IPS DF 19.7 (cell line): Measurements from ENCODE around the gene CATSPER4.
A peak's percentile ranks its signal among the peaks of the same experiment; 100 is the strongest.

Source experiments
- DNase-seq: peaks from one replicate; pipeline ENCODE4 v3.0.0-alpha.2; 2013; ENCODE audit warnings: low read depth, low spot score

The CATSPER4 gene

GRCh38 chr1:26190373-26190987 lies at the start of gene CATSPER4:
Gene CATSPER4 (plus strand): TSS chr1:26190602. CDS start chr1:26190628, 26 bp downstream.
- DNase-seq, result peak; percentile 88

- no peak for DNase-seq
These were observed 48.2 kb upstream of the CATSPER4 start for GRCh38 chr1:26142159-26142558.

DNA sequence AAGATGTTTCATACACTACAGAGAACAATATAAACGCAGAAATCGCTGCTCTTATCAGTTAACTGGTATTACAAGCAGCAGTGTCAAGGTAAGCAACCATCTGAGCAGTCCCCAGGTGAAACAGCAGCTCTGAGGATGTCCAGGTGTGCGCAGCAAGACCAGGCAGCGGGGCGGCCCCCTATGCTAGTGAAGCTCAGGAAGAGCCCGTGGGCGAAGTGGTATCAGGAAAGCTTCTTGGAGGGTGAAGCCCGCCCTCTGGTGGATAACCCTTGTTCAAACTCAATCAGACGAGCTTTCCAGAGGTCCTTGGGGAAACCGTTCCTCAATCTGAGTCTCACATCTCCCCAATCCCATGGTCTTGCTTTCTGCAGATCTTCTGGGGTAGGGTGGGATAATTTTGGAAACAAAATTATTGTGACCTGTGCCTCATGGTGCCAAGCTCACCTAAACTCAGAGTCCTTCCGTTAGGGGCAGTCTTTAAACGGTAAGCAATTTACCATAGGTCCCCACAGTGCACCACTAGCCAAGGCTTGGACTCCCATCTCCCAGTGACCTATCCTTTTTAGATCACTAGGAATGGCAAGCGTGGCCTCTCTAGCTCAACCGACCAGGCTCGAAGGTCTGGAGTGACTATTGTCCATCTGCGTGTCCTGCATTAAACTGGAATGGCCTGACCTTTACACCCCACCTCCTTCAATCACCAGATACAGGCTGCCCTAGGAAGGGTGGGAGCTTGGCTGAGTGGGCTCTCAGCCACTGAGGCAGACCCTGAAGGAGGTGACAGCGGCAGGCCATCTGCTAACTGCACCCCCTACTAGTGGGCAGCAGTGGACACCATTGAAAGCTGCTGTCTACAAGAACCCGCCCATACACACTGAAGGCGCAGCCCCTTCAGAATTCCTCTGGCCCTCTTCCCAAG lies 45.1 kb upstream of the CATSPER4 start:
- no peak for DNase-seq

GRCh38 chr1:26145960-26146294 lies 44.5 kb upstream of the CATSPER4 start:
- no peak for DNase-seq

DNA sequence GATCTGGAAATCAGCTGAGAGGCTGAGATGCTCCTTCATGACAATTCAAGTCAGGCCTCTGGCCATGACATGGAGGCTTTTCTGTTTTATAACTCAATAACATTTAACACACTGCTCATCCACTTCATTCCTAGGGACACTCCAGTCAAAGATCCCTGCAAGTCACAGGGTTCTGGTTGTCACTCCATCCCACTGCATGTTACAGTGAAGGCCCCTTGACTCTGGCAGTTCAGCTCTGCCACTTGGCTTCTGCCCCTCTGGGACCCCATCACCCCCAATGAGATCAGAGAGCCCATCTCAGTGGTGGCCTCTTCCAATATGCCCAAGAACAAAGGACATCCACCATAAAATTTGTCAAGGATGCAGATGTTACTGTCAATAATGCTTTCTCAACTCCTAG lies 41.5 kb upstream of the CATSPER4 start:
- DNase-seq, result no peak

DNA sequence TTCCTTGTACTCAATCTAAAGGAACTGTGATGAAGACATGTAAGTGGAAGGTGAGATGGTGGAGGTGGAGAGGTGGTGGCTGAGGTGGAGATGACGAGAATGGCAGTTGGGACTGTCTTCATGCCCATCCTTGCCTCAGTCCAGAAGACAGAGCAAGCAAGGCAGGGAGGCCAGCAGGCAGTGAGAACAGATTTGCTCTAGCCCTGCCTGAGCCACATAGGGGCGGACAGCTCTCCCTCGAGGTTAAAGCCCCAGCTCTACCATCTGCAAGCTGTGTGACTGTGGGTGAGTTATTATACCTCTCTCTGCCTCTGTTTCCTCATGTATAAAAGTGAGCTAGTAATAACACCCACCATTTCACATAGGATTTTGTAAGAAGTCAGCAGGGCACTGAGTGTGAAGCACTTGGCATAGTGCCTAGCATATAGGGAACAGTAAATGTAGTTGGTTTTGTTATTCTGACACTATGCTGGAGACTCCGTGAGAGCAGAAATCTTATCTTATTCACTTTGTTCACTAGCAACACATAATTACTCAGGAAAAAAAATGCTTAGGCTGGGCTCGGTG lies 36.4 kb upstream of the CATSPER4 start:
- DNase-seq, result no peak

GRCh38 chr1:26154750-26155149 lies 35.7 kb upstream of the CATSPER4 start:
- no peak for DNase-seq

- DNase-seq, result no peak
These were observed 34.8 kb upstream of the CATSPER4 start for GRCh38 chr1:26155370-26156284.

- no peak for DNase-seq
These were observed 33.9 kb upstream of the CATSPER4 start for GRCh38 chr1:26156285-26157038.

DNA sequence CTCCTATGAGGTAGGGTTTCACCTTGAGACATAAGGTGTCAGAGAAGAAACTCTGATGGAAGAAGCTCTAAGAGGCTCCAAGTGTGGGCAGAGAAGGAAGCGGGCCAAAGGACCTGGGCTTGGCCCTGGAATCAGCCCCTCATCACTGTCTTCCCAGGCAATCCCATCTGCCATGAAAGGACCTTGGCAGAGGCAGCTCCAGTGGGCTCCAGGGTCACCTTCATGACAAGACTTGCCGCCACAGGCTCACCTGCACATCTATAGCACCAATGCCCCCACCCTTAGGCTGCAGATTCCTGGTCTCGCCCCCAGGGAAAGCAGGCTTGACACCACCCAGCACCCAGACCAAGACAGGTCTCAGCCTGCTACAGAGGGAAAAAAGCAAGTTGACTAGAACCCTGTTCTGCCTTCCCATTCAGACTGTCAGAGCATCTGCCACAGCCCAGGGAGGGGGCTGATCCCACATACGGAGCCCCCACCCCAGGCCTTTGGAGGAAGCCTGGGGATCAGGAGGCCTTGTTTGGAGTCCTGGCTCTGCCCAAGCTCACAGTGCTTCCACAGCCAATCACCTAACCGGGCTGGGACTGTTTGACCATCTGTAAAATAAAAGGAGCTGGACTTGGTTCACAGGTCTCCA lies 32.0 kb upstream of the CATSPER4 start:
- no peak for DNase-seq

- no peak for DNase-seq
These were observed 31.3 kb upstream of the CATSPER4 start, which contains the start of gene FAM110D for GRCh38 chr1:26158908-26159742. Gene FAM110D (plus strand): TSS chr1:26159079. CDS start chr1:26161292, 2,213 bp downstream.

DNA sequence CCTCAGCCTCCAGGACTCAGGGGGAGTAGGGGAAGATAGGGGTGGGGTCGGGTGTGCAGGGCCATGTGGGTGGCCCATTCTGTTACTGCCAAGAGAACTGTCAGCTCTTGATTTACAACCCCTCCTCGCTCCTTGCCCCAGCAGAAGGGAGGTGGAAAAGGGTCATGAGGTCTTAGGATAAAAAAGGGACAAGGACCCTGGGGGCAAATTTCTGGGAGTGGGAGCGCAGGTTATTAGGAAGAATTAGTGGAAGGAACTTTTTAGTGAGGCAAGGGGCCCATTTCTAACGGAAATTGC lies 30.7 kb upstream of the CATSPER4 start:
- DNase-seq, result no peak

GRCh38 chr1:26160527-26161414 lies 29.6 kb upstream of the CATSPER4 start:
- DNase-seq, result no peak

- no peak for DNase-seq
These were observed 28.8 kb upstream of the CATSPER4 start for GRCh38 chr1:26161415-26162219.

GRCh38 chr1:26162220-26162709 lies 28.1 kb upstream of the CATSPER4 start:
- no peak for DNase-seq

DNA sequence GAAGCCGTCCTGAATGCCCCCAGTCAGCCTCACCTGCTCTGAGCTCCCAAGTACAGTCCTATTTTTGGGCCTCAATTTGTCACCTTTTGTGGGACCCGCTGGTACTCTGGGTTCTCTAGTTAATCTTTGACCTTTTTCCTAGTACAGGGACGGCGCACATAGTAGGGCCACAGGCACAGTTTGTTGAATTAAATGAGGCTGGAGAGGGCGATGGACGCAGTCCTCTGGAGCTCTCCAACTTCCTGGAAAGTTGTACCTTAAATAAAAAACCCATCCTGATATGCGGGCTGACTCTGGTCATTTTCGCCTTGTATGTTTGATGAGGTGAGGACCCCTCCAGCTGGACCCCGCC lies 26.7 kb upstream of the CATSPER4 start:
- no peak for DNase-seq

- no peak for DNase-seq
These were observed 26.2 kb upstream of the CATSPER4 start for GRCh38 chr1:26164036-26164860.
